ENCODE measurements around the gene MRPL36. TPM values are rescaled to one million over a fixed set of nuclear protein-coding genes. Genes with fewer than 3 reads are reported as not detected.
"Not testable (repeated sequence)": the region's sequence is repeated elsewhere in the genome, so short reads cannot be mapped to it uniquely, and the experiment has no call there.

The MRPL36 gene
- polyA plus RNA-seq (2013, experiment 1 of 2), result 90.9 TPM
- 85.1 TPM for polyA plus RNA-seq (2013, experiment 2 of 2)

- Histone ChIP-seq H3K9me3 (ENCODE audit: insufficient read depth, low read depth, low read length) (no peaks in the 10 kb centered on the region), H3K36me3 (ENCODE audit: insufficient read depth, low read length) (peaks cover 52% of the 10 kb centered on the region), H3K27ac (ENCODE audit: low read depth, low read length) (peak within 1 kb of the TSS; percentile 79), H3K4me3 (ENCODE audit: low read length) (peak within 1 kb of the TSS; percentile 92), H3K27me3 (ENCODE audit: insufficient read depth, low read length) (no peaks in the 10 kb centered on the region), H3K4me1 (ENCODE audit: insufficient read depth, low read length) (peaks cover 7% of the 10 kb centered on the region), H3K9ac (ENCODE audit: low read depth, low read length) (peak within 1 kb of the TSS; percentile 98)
- WGBS, result under 1% methylated on average over 65 of the region's 68 CpGs
Observed at GRCh38 chr5:1799602-1800471, at the start of gene MRPL36. MRPL36 (minus strand) TSS chr5:1799837; CDS start chr5:1798935, 902 bp downstream.

GRCh38 chr5:1847611-1848010, 48.0 kb upstream of the MRPL36 start:
- no peak overlapping the region for H3K9ac ChIP-seq (ENCODE audit: low read depth, low read length)
- H3K27ac ChIP-seq (ENCODE audit: low read depth, low read length), result no peak overlapping the region
- peaks cover 45% of the 10 kb centered on the region for H3K27me3 ChIP-seq (ENCODE audit: insufficient read depth, low read length)
- H3K36me3 ChIP-seq (ENCODE audit: insufficient read depth, low read length), result no peaks in the 10 kb centered on the region
- H3K4me1 ChIP-seq (ENCODE audit: insufficient read depth, low read length), result no peaks in the 10 kb centered on the region
- WGBS, result 84% methylated on average over 9 of the region's 9 CpGs
- H3K4me3 ChIP-seq (ENCODE audit: low read length), result no peak overlapping the region
- H3K9me3 ChIP-seq (ENCODE audit: insufficient read depth, low read depth, low read length), result no peaks in the 10 kb centered on the region

GRCh38 chr5:1847056-1847455, 47.4 kb upstream of the MRPL36 start:
- 82% methylated on average over 10 of the region's 10 CpGs for WGBS
- Histone ChIP-seq H3K4me1 (ENCODE audit: insufficient read depth, low read length) (no peaks in the 10 kb centered on the region), H3K4me3 (ENCODE audit: low read length) (no peak overlapping the region), H3K27me3 (ENCODE audit: insufficient read depth, low read length) (peaks cover 39% of the 10 kb centered on the region), H3K9ac (ENCODE audit: low read depth, low read length) (no peak overlapping the region), H3K27ac (ENCODE audit: low read depth, low read length) (no peak overlapping the region), H3K9me3 (ENCODE audit: insufficient read depth, low read depth, low read length) (no peaks in the 10 kb centered on the region), H3K36me3 (ENCODE audit: insufficient read depth, low read length) (no peaks in the 10 kb centered on the region)

- H3K4me3 ChIP-seq (ENCODE audit: low read length), result no peak overlapping the region
- H3K9me3 ChIP-seq (ENCODE audit: insufficient read depth, low read depth, low read length), result no peaks in the 10 kb centered on the region
- H3K4me1 ChIP-seq (ENCODE audit: insufficient read depth, low read length), result no peaks in the 10 kb centered on the region
- H3K27ac ChIP-seq (ENCODE audit: low read depth, low read length), result no peak overlapping the region
- peaks cover 34% of the 10 kb centered on the region for H3K27me3 ChIP-seq (ENCODE audit: insufficient read depth, low read length)
- H3K36me3 ChIP-seq (ENCODE audit: insufficient read depth, low read length), result no peaks in the 10 kb centered on the region
- WGBS, result 90% methylated on average over 13 of the region's 13 CpGs
- H3K9ac ChIP-seq (ENCODE audit: low read depth, low read length), result no peak overlapping the region
Observed at GRCh38 chr5:1846583-1846982, 46.9 kb upstream of the MRPL36 start.

- WGBS, result 91% methylated on average over 1 of the region's 1 CpG
- Histone ChIP-seq H3K36me3 (ENCODE audit: insufficient read depth, low read length) (no peaks in the 10 kb centered on the region), H3K27ac (ENCODE audit: low read depth, low read length) (no peak overlapping the region), H3K9me3 (ENCODE audit: insufficient read depth, low read depth, low read length) (no peaks in the 10 kb centered on the region), H3K4me1 (ENCODE audit: insufficient read depth, low read length) (peaks cover 3% of the 10 kb centered on the region; the same call in 1 of the 2 replicates), H3K27me3 (ENCODE audit: insufficient read depth, low read length) (peaks cover 25% of the 10 kb centered on the region), H3K9ac (ENCODE audit: low read depth, low read length) (no peak overlapping the region), H3K4me3 (ENCODE audit: low read length) (no peak overlapping the region)
Observed at GRCh38 chr5:1845696-1846095, 46.1 kb upstream of the MRPL36 start.

GRCh38 chr5:1844708-1845436, 45.2 kb upstream of the MRPL36 start:
- Histone ChIP-seq H3K36me3 (ENCODE audit: insufficient read depth, low read length) (no peaks in the 10 kb centered on the region), H3K9ac (ENCODE audit: low read depth, low read length) (no peak overlapping the region), H3K27me3 (ENCODE audit: insufficient read depth, low read length) (peaks cover 17% of the 10 kb centered on the region), H3K4me1 (ENCODE audit: insufficient read depth, low read length) (peaks cover 3% of the 10 kb centered on the region; the same call in 1 of the 2 replicates), H3K4me3 (ENCODE audit: low read length) (no peak overlapping the region), H3K27ac (ENCODE audit: low read depth, low read length) (no peak overlapping the region), H3K9me3 (ENCODE audit: insufficient read depth, low read depth, low read length) (no peaks in the 10 kb centered on the region)
- WGBS, result 93% methylated on average over 5 of the region's 5 CpGs

- not testable (repeated sequence) for H3K4me1 ChIP-seq (ENCODE audit: insufficient read depth, low read length); H3K27ac ChIP-seq (ENCODE audit: low read depth, low read length); H3K4me3 ChIP-seq (ENCODE audit: low read length); H3K36me3 ChIP-seq (ENCODE audit: insufficient read depth, low read length); H3K9me3 ChIP-seq (ENCODE audit: insufficient read depth, low read depth, low read length); H3K9ac ChIP-seq (ENCODE audit: low read depth, low read length)
- WGBS, result 86% methylated on average over 10 of the region's 10 CpGs
- peaks cover 12% of the 10 kb centered on the region for H3K27me3 ChIP-seq (ENCODE audit: insufficient read depth, low read length)
Observed at GRCh38 chr5:1843761-1844160, 44.1 kb upstream of the MRPL36 start.

- 90% methylated on average over 15 of the region's 17 CpGs for WGBS
- Histone ChIP-seq H3K27ac (ENCODE audit: low read depth, low read length) (no peak overlapping the region), H3K4me1 (ENCODE audit: insufficient read depth, low read length) (peaks cover 3% of the 10 kb centered on the region; the same call in 1 of the 2 replicates), H3K4me3 (ENCODE audit: low read length) (no peak overlapping the region), H3K36me3 (ENCODE audit: insufficient read depth, low read length) (no peaks in the 10 kb centered on the region), H3K27me3 (ENCODE audit: insufficient read depth, low read length) (peaks cover 5% of the 10 kb centered on the region; the same call in 1 of the 2 replicates), H3K9me3 (ENCODE audit: insufficient read depth, low read depth, low read length) (no peaks in the 10 kb centered on the region), H3K9ac (ENCODE audit: low read depth, low read length) (no peak overlapping the region)
Observed at GRCh38 chr5:1842004-1842819, 42.6 kb upstream of the MRPL36 start.

- H3K9me3 ChIP-seq (ENCODE audit: insufficient read depth, low read depth, low read length), result no peaks in the 10 kb centered on the region
- H3K27me3 ChIP-seq (ENCODE audit: insufficient read depth, low read length), result peaks cover 5% of the 10 kb centered on the region; the same call in 1 of the 2 replicates
- H3K4me3 ChIP-seq (ENCODE audit: low read length), result no peak overlapping the region
- 54% methylated on average over 31 of the region's 31 CpGs for WGBS
- H3K9ac ChIP-seq (ENCODE audit: low read depth, low read length), result no peak overlapping the region
- peaks cover 3% of the 10 kb centered on the region; the same call in 1 of the 2 replicates for H3K4me1 ChIP-seq (ENCODE audit: insufficient read depth, low read length)
- no peak overlapping the region for H3K27ac ChIP-seq (ENCODE audit: low read depth, low read length)
- H3K36me3 ChIP-seq (ENCODE audit: insufficient read depth, low read length), result no peaks in the 10 kb centered on the region
Observed at GRCh38 chr5:1840741-1841521, 41.3 kb upstream of the MRPL36 start.

- H3K36me3 ChIP-seq (ENCODE audit: insufficient read depth, low read length), result no peaks in the 10 kb centered on the region
- WGBS, result 92% methylated on average over 20 of the region's 20 CpGs
- H3K9ac ChIP-seq (ENCODE audit: low read depth, low read length), result no peak overlapping the region
- H3K9me3 ChIP-seq (ENCODE audit: insufficient read depth, low read depth, low read length), result no peaks in the 10 kb centered on the region
- no peak overlapping the region for H3K27ac ChIP-seq (ENCODE audit: low read depth, low read length)
- H3K4me3 ChIP-seq (ENCODE audit: low read length), result no peak overlapping the region
- H3K27me3 ChIP-seq (ENCODE audit: insufficient read depth, low read length), result peaks cover 5% of the 10 kb centered on the region; the same call in 1 of the 2 replicates
- peaks cover 3% of the 10 kb centered on the region; the same call in 1 of the 2 replicates for H3K4me1 ChIP-seq (ENCODE audit: insufficient read depth, low read length)
Observed at GRCh38 chr5:1840071-1840547, 40.5 kb upstream of the MRPL36 start.

Measured in HUES64 (cell line).